HL-60 (cell line): ENCODE results near the gene DGKI.

Experiments
- DNase-seq, 2 experiments: peaks; one replicate each; pipeline ENCODE4 v3.0.0-alpha.2; 2010 to 2020; ENCODE audit warnings: low read depth in 1 of 2, low spot score in 1 of 2
- H3K27ac ChIP-seq: fragments of 250-450 bp; sonication (Bioruptor Pico); replicated peaks from 2 replicates; pipeline ENCODE4 v1.5.1; 2020; ENCODE audit warnings: mild to moderate bottlenecking, moderate library complexity
- H3K27me3 ChIP-seq: fragments of 250-450 bp; sonication (Bioruptor Pico); 2 replicates; pipeline ENCODE4 v1.5.1; 2021; ENCODE audit warnings: mild to moderate bottlenecking, moderate library complexity; ENCODE audit not compliant: insufficient read depth, poor library complexity, severe bottlenecking
- H3K4me3 ChIP-seq: replicated peaks from 2 replicates; pipeline ENCODE4 v1.5.1; 2011; ENCODE audit warnings: mild to moderate bottlenecking, control low read depth, low read length; ENCODE audit not compliant: insufficient read depth
- GABPA ChIP-seq: IDR thresholded peaks from 2 replicates; pipeline ENCODE4 v1.6.1; 2012; ENCODE audit warnings: low read depth
- POLR2AphosphoS5 ChIP-seq: IDR thresholded peaks from 2 replicates; pipeline ENCODE4 v1.6.1; 2012; ENCODE audit warnings: low read depth
- SPI1 ChIP-seq: IDR thresholded peaks from 2 replicates; pipeline ENCODE4 v1.6.1; 2012; ENCODE audit warnings: low read depth, mild to moderate bottlenecking, borderline replicate concordance
- TF ChIP-seq, protein P1 (sequence below): IDR thresholded peaks from 2 replicates; pipeline ENCODE4 v1.6.1; 2012; ENCODE audit warnings: low read depth; ENCODE audit not compliant: insufficient replicate concordance
- TF ChIP-seq, protein P2 (sequence below): IDR thresholded peaks from one replicate; pipeline ENCODE4 v1.5.1; 2011; ENCODE audit warnings: low read length, control low read depth, inconsistent platforms; ENCODE audit not compliant: insufficient read depth

Gene DGKI

DNA sequence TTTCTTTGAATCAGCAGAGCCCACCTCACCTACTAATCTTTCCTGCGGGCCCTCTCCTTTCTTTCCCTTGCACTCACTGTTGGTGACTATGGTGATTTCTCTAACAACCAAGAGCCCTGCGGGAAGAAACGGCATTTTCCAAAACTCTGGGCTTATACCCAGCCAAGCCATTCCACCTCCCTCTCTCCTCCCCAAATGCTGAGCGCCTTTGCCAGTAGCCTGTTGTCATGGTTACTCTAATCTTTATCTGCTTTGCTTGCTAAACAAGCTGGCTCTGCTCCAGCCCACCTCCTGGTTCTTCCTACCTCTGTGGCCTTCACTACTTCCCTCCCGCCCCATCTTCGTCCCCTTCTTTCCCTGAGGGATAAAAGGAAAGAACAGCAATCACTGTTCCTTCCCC, 86.7 kb downstream of the DGKI start:
- H3K4me3 ChIP-seq = no peak overlapping the region
- DNase-seq = no peak
- no peak overlapping the region for H3K27ac ChIP-seq
- TF ChIP-seq GABPA = no peak
- TF ChIP-seq, protein P1, sequence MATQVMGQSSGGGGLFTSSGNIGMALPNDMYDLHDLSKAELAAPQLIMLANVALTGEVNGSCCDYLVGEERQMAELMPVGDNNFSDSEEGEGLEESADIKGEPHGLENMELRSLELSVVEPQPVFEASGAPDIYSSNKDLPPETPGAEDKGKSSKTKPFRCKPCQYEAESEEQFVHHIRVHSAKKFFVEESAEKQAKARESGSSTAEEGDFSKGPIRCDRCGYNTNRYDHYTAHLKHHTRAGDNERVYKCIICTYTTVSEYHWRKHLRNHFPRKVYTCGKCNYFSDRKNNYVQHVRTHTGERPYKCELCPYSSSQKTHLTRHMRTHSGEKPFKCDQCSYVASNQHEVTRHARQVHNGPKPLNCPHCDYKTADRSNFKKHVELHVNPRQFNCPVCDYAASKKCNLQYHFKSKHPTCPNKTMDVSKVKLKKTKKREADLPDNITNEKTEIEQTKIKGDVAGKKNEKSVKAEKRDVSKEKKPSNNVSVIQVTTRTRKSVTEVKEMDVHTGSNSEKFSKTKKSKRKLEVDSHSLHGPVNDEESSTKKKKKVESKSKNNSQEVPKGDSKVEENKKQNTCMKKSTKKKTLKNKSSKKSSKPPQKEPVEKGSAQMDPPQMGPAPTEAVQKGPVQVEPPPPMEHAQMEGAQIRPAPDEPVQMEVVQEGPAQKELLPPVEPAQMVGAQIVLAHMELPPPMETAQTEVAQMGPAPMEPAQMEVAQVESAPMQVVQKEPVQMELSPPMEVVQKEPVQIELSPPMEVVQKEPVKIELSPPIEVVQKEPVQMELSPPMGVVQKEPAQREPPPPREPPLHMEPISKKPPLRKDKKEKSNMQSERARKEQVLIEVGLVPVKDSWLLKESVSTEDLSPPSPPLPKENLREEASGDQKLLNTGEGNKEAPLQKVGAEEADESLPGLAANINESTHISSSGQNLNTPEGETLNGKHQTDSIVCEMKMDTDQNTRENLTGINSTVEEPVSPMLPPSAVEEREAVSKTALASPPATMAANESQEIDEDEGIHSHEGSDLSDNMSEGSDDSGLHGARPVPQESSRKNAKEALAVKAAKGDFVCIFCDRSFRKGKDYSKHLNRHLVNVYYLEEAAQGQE = no peak
- no peak for TF ChIP-seq POLR2AphosphoS5
- TF ChIP-seq, protein P2, sequence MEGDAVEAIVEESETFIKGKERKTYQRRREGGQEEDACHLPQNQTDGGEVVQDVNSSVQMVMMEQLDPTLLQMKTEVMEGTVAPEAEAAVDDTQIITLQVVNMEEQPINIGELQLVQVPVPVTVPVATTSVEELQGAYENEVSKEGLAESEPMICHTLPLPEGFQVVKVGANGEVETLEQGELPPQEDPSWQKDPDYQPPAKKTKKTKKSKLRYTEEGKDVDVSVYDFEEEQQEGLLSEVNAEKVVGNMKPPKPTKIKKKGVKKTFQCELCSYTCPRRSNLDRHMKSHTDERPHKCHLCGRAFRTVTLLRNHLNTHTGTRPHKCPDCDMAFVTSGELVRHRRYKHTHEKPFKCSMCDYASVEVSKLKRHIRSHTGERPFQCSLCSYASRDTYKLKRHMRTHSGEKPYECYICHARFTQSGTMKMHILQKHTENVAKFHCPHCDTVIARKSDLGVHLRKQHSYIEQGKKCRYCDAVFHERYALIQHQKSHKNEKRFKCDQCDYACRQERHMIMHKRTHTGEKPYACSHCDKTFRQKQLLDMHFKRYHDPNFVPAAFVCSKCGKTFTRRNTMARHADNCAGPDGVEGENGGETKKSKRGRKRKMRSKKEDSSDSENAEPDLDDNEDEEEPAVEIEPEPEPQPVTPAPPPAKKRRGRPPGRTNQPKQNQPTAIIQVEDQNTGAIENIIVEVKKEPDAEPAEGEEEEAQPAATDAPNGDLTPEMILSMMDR = no peak
- TF ChIP-seq SPI1 = no peak
- H3K27me3 ChIP-seq = no peaks in the 10 kb centered on the region

DNA sequence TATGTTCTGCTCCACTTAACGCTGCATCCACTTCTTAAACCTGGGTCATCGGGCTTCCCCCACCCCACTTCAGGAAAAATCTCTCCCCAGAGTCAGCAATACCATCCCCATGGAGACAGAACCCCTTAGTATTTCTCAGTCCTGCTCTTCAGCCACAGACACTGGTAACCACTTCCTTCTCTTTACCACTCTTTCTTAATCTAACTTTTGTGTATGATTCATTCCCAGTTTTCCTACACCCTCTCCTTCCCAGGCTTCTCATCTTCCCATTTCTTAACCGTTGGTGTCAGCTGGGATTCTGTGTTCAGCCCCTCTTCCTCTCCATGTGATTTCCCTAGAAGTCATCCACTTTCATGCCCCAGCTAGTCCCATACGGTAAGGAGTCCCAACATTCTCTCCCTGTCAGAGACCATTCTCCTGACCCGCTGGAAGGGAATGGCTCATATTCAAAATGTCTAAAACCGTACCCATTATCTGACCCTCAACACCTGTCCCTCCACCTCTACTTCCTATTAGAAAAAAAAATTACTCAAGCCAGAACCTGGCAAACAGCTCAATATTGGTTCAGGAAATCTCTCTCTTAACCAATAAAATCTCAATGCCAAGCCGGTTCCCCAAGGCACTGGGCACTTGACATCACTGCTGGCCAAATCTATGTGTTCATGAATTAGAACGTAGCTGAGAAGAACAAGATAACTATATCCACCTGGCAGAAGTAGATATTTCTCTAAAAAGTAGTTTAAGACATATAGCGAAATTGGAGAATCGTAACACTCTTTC, 89.4 kb downstream of the DGKI start:
- Histone ChIP-seq H3K27ac (no peak overlapping the region), H3K27me3 (no peaks in the 10 kb centered on the region), H3K4me3 (no peak overlapping the region)
- TF ChIP-seq, protein P1 = no peak
- TF ChIP-seq, protein P2 = no peak
- TF ChIP-seq GABPA (no peak), SPI1 (peak; percentile 63), POLR2AphosphoS5 (no peak)
- DNase-seq = peak in 1 of 2 experiments; percentile 38

DNA sequence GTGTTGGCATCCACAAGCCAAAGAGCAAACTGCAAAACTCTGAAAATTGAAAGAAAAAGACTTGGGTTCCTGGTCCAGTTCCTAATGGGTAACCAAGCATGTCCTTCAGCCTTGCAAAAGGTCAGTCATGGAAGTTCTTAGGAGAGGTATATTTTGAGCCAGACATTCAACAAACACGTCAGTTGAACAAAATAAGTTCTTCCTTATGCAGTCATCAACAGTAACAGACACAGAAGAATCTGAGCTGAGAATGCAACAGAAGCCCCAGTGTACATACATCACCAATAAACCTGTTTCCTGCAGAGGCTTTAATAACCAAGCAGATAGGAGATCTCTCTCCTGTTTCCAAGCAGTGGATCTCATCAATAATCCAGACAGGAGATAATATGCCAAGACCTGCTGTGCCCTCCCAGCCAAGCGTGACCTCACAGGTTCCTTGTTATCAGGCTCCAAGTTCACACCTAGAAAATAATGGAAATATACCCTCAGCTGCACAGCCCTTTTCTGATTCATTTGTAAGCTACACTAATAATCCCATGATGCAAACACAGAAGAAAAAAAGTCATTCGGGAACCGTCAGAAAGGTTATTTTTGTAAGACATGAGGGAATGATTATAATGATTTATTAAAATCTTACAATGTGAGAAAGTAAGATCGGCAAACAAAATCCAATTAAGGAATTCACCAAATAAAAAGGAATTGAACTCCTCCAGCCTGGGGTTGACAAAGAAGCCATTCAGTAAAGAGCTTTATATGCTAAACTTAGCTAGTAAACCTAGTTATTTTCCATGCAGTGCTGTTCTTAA, 90.7 kb downstream of the DGKI start:
- Histone ChIP-seq H3K27me3 (no peaks in the 10 kb centered on the region), H3K27ac (peak overlapping the region; percentile 28; the same call in 1 of the 2 replicates), H3K4me3 (no peak overlapping the region)
- DNase-seq = no peak
- no peak for TF ChIP-seq GABPA
- no peak for TF ChIP-seq POLR2AphosphoS5
- TF ChIP-seq, protein P2 = no peak
- TF ChIP-seq, protein P1 = no peak
- TF ChIP-seq SPI1 = no peak
